Body of pancreas (tissue), 4 donors: ENCODE data around the gene ATP1A1. TPM values are rescaled to one million over a fixed set of nuclear protein-coding genes. Genes with fewer than 3 reads are reported as not detected.

ENCODE experiments used
- ATAC-seq: fragments of 150-250 bp; one replicate; pipeline ENCODE4 v1.9.1; 2016
- DNase-seq, 4 donors: peaks; one replicate each; pipeline ENCODE4 v3.0.0-alpha.2; 2019
- H3K27ac ChIP-seq, 4 donors: fragments of 200-600 bp; sonication (generic); 1 replicate in 3 of 4; 2 replicates in 1 of 4; pipeline versions ENCODE4 v1.5.1 to v1.6.1; 2016 to 2019; ENCODE audit warnings: mild to moderate bottlenecking in 1 of 4, mixed read lengths in 1 of 4, moderate library complexity in 1 of 4
- H3K27me3 ChIP-seq, 2 donors: fragments of 200-600 bp; sonication (generic); one replicate each; pipeline ENCODE4 v1.6.0; 2016; ENCODE audit warnings: mild to moderate bottlenecking in 1 of 2
- H3K36me3 ChIP-seq, 2 donors: fragments of 200-600 bp; sonication (generic); replicated peaks in 1 of 2; 2 replicates each; pipeline ENCODE4 v1.5.1; 2016; ENCODE audit warnings: low read depth in 2 of 2; ENCODE audit not compliant: insufficient read depth in 1 of 2
- H3K4me1 ChIP-seq: fragments of 200-600 bp; sonication (generic); one replicate; pipeline ENCODE4 v1.6.0; 2016
- H3K4me3 ChIP-seq, 2 donors: fragments of 200-600 bp; sonication (generic); 1 replicate in 1 of 2; 2 replicates in 1 of 2; pipeline ENCODE4 v1.5.1; 2016 to 2019
- H3K9me3 ChIP-seq, 3 donors: fragments of 200-600 bp; sonication (generic); 1 replicate in 2 of 3; 2 replicates in 1 of 3; pipeline ENCODE4 v1.5.1; 2016
- POLR2A ChIP-seq, 3 donors: fragments of 450-650 bp; IDR thresholded peaks; one replicate each; pipeline ENCODE4 v1.6.1; 2016; ENCODE audit warnings: antibody characterized with exemption in 3 of 3, mild to moderate bottlenecking in 2 of 3
- WGBS, 2 donors: methylation state at CpG; one replicate each; pipeline ENCODE4 v1.1.5; 2017; 5-methylcytosine and 5-hydroxymethylcytosine counted together
- intact Hi-C: fragments of 100-400 bp; cut with DNase I; formaldehyde crosslinking; loops from one replicate; pipeline ENCODE4 v1.15.1; 2023
- total RNA-seq, 2 donors: library from RNA; depleted of rRNA; stranded (reverse); fragments of >200 nt; gene quantifications; one replicate each; pipeline ENCODE4 v1.1.0, GENCODE V29; 2016
- TF ChIP-seq, protein P1 (sequence below), 7 experiments: fragments of 450-650 bp in 4 of 7; fragments of 200-600 bp in 3 of 7; sonication (generic) in 3 of 7; IDR thresholded peaks; one replicate each; pipeline ENCODE4 v1.5.1; 2016 to 2019; ENCODE audit warnings: antibody characterized with exemption in 7 of 7

ATP1A1 gene
- total RNA-seq, 2 donors from 2014 or later: 423 to 593 TPM

DNA sequence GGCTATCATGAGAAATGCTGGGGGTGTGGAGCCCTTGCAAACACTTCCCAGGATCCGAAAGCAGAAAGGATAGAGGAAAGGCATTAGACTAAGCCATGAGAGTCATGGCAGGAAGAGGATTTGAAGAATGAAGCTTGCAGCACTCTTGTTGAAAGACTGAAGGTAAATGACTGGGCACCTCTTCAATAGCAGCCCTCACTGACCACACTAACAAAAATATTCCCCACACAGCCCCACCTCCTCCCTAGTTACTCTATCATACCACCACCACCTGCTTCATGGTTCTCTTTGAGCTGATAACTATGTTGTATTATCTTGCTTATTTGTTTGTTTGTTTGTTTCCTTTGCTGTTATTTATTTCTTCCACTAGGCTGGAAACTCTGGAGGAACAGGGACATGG lies 13.2 kb upstream of the ATP1A1 start:
- WGBS, 2 donors: 82 to 91% methylated on average over 1 of the region's 1 CpG
- intact Hi-C loops: loop anchor here (10.0 kb wide), 1 partner anchor 125 kb away; no protein-coding TSS in a partner anchor

DNA sequence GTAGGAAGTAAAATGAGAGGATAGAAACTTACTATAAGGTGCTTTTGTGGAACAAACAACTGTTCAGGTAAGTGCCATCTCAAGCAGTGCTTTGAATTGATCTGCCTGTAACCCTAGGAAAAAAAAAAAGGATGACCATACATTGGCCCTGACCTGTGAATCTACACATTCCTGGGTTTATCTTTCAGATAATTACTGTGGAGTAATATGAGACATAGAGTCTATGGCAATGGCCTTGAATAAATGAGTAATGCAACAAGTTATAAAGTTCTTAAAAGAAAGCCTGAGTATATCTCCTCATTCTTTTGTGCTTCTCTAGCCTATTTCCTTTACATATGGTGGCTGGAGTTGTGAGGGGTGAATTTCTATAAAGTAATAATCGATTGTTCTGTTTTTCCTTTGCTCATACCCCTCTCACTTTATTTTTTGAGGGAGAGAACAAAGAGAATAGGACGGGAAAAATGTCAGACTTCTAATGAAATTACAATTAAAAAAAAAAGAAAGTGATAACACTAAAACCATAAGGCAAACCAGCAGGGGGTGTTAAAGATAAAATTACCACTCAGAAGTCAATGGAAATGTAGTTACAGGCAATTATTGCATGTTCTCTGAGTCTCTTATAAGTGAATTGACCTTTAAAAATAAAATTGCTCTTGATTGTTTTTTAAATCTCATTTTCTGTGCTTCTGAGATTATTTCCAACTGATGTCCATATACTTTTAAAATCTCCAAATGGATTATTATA lies 12.4 kb upstream of the ATP1A1 start:
- Histone ChIP-seq H3K9me3 (no peaks in the 10 kb centered on the region), H3K27ac (peak overlapping the region in 1 of 4 donors; percentile 44), H3K36me3 (no peaks in the 10 kb centered on the region), H3K4me1 (peaks cover 17% of the 10 kb centered on the region), H3K4me3 (no peak overlapping the region), H3K27me3 (no peaks in the 10 kb centered on the region)
- DNase-seq (no peak), ATAC-seq (no peak)
- intact Hi-C loops: loop anchor here (10.0 kb wide), 1 partner anchor 124 kb away; no protein-coding TSS in a partner anchor
- TF ChIP-seq, protein P1, sequence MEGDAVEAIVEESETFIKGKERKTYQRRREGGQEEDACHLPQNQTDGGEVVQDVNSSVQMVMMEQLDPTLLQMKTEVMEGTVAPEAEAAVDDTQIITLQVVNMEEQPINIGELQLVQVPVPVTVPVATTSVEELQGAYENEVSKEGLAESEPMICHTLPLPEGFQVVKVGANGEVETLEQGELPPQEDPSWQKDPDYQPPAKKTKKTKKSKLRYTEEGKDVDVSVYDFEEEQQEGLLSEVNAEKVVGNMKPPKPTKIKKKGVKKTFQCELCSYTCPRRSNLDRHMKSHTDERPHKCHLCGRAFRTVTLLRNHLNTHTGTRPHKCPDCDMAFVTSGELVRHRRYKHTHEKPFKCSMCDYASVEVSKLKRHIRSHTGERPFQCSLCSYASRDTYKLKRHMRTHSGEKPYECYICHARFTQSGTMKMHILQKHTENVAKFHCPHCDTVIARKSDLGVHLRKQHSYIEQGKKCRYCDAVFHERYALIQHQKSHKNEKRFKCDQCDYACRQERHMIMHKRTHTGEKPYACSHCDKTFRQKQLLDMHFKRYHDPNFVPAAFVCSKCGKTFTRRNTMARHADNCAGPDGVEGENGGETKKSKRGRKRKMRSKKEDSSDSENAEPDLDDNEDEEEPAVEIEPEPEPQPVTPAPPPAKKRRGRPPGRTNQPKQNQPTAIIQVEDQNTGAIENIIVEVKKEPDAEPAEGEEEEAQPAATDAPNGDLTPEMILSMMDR (IDR thresholded peaks at IDR 0.05): peak; percentile 12 to 55 (median 43)
- TF ChIP-seq POLR2A (IDR thresholded peaks at IDR 0.05): no peak
- 47 to 64% methylated on average over 2 of the region's 2 CpGs for WGBS, 2 donors

More for the DNA sequence above, 13.2 kb upstream of the ATP1A1 start:
- H3K27me3 ChIP-seq: no peaks in the 10 kb centered on the region
- ATAC-seq (no peak), DNase-seq (no peak)
- no peak overlapping the region for H3K4me3 ChIP-seq
- TF ChIP-seq, protein P1 (IDR thresholded peaks at IDR 0.05): no peak
- no peak for TF ChIP-seq POLR2A (IDR thresholded peaks at IDR 0.05)
- H3K36me3 ChIP-seq: no peaks in the 10 kb centered on the region
- peaks cover 10% of the 10 kb centered on the region for H3K4me1 ChIP-seq
- peak overlapping the region in 1 of 4 donors; percentile 44 for H3K27ac ChIP-seq
- no peaks in the 10 kb centered on the region for H3K9me3 ChIP-seq

DNA sequence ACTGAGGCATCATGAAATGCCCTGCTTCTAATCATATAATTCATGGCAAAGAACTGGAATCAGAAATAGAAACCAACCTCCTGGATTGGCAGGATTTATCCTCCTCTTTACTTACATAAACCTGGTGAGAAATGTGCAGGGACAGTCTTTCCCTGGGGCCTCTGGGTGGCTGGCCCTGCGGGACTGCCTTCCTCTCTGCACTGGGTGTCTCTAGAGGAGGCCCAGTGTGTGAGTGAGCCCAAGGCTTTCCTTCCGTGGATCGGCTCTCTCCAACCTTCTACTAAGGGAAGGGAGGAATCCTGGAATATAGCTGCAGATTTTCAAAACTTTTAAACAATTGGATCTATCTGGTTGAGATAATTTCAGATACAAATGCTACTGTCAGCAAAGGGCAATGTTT lies 11.4 kb upstream of the ATP1A1 start:
- H3K4me3 ChIP-seq: no peak overlapping the region
- no peaks in the 10 kb centered on the region for H3K9me3 ChIP-seq
- DNase-seq (no peak), ATAC-seq (no peak)
- intact Hi-C loops: loop anchor here (10.0 kb wide), 1 partner anchor 123 kb away; no protein-coding TSS in a partner anchor
- no peak overlapping the region for H3K27ac ChIP-seq
- H3K36me3 ChIP-seq: no peaks in the 10 kb centered on the region
- no peaks in the 10 kb centered on the region for H3K27me3 ChIP-seq
- peaks cover 23% of the 10 kb centered on the region for H3K4me1 ChIP-seq
- no peak for TF ChIP-seq POLR2A (IDR thresholded peaks at IDR 0.05)
- TF ChIP-seq, protein P1 (IDR thresholded peaks at IDR 0.05): no peak
- WGBS, 2 donors: 72 to 79% methylated on average over 3 of the region's 3 CpGs

DNA sequence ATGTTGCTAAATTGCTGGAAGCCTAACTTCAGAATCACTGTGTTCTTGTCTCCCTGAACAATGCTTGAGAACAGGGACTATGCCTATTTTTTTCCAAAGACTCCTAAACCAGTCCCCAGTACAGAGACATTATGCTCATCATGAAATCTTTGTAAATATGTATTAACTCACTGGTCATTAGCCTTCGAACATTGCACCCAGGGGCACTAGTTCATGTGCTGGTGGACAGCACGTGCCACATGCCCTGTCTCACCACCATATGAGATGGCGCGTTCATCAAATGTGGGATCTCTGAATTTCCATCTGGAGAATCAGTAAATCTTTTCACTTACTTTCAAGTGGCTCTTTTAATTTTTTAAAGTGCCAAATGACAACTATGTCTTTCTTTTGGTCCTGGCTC lies 11.0 kb upstream of the ATP1A1 start:
- no peaks in the 10 kb centered on the region for H3K36me3 ChIP-seq
- intact Hi-C loops: loop anchor here (10.0 kb wide), 1 partner anchor 123 kb away; no protein-coding TSS in a partner anchor
- peaks cover 23% of the 10 kb centered on the region for H3K4me1 ChIP-seq
- TF ChIP-seq POLR2A (IDR thresholded peaks at IDR 0.05): no peak
- TF ChIP-seq, protein P1 (IDR thresholded peaks at IDR 0.05): no peak
- no peaks in the 10 kb centered on the region for H3K27me3 ChIP-seq
- 92 to 98% methylated on average over 4 of the region's 4 CpGs for WGBS, 2 donors
- DNase-seq (no peak), ATAC-seq (no peak)
- no peak overlapping the region for H3K4me3 ChIP-seq
- no peaks in the 10 kb centered on the region for H3K9me3 ChIP-seq
- H3K27ac ChIP-seq: no peak overlapping the region
